Measurements from ENCODE around the gene PLEKHA3.
"Not testable (repeated sequence)": the region's sequence is repeated elsewhere in the genome, so short reads cannot be mapped to it uniquely, and the experiment has no call there.

The PLEKHA3 gene

DNA sequence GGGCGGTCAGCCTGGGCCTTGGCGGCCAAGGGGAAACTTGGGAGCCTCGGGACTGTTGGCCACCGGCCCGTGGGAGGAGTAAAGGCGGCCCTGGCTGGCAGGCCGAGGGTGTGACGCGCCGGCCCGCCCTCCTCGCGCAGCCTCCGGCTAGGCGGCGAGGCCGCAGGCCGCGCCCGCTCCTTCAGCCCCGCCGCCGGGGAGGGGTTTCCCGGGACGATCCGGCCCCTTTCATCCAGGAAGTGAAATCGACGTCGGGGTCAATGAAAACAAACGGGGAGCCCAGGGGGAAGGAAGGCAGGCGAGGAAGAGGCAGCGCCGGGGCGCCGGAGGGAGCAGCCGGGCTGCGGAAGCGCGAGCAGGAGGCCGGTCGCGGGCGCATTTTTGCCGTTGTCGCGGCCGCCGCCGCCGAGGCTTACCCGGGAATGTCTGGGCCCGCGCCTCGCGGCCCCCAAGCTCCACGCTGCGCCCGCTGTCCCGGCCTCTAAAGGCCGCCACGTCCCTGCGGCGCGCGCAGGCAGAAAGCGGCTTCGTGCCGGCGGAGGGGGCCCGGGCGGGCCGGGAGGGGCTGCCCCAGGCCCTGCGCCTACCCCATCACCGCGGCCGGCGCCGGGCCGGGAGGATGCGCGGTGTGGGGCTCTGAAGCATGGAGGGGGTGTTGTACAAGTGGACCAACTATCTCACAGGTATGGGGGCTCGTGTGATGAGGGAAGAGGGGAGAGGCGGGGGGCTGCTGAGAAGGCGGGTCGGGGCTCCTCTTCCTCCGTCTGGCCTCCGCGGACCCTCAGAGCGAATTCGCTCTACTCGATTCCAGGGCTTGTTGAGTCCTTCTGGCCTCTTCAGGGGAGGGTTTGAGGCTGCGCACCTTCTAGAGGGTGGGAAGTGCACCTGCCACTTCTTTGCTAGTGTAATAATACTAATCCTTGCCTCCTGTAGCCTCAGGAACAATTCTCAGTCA lies at the start of gene PLEKHA3:
Gene PLEKHA3 (plus strand): TSS at position 231 of the 955 bp plus-strand sequence. CDS start 413 bp downstream, at position 644.
- ATAC-seq = peak; percentile 67 to 70

- ATAC-seq = no peak
Measured at GRCh38 chr2:178436662-178437061, 43.6 kb upstream of the PLEKHA3 start.

DNA sequence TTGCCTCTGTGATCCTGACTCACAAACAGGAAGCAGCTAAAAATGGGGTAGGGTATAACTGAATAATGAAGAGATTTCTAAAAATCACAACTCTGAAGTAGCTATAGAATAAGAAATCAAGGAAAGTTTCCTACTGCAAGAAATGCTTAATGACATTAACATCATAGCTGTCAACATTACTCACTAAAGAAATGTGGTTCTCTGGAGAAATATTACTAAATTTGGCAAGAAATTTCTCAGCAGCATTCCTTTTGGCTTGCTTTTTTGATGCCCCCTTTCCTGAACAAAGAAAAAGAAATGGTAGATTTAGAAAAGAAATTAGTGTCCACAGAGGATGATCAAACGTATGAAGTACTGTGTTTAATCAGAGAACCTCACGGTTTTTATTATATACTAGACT lies 38.8 kb upstream of the PLEKHA3 start:
- no peak for ATAC-seq

DNA sequence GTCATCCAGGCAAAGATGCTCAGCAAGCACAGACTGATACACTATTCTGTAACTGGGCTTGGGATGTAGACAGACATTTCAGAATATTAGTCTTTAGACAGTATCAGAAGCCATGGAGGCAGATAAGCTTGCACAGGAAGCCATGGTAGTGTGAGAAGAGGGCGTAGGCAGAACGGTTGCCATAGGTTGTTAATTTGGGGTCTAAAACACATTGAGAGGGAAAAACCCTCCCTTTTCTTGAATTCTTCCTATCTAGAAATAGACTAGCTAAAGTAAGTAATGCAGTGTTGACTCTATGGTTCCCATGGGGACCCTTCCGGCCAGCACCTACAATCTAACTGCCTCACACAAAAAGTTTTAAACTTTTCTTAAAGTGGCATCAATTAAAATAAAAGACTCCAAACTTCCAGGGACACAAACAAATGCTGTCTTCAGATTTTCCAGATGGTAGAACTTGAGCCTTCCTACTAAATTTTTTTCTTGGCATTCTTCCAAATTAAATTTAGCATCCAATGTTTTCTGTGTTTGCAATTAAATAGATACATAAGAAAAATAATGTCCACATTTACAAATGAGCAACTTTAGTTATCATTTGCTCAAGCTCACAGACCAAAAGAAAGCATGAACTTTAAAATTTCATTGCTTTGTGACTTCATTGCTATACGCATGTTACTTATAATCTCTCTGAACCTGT lies 31.1 kb upstream of the PLEKHA3 start:
- ATAC-seq = no peak

DNA sequence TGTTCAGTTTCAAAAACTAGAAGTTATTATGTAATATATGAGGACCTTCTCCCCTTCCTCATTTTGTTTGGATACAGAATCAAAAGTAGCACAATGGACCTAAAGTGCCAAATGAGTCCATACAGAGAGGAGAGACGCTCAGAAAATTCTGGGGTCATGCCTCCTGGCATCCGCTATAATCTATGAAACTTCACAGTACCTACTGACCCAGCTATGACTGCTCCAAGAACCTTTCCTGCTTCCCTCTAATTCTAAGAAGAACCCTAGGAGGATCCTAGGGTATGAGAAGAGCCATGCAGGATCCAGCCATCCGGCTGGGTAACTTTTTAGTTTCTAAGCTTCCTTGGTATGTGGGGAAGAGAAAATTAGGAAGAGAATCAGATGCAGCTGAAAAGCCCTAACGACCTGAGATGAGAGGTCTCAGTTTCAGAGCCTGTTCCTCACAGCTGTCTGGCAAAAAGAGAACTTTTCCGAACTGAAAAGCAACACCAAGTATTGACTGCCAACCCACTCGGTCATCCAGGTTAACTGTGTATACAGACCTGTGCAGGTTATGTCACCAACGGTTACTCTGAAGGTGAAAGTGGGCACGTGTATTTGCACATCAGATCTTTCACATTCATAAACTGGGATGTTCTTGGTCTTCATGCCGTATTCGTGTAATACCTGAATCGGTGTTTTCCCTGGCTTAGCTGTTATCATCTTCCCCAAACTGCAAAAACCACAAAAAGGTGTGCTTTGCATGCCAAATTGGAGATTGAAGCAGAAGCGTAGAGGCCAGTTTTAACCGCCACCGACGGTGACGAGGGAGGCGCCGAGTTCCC lies 30.3 kb upstream of the PLEKHA3 start:
- peak; percentile 10 to 15 for ATAC-seq

DNA sequence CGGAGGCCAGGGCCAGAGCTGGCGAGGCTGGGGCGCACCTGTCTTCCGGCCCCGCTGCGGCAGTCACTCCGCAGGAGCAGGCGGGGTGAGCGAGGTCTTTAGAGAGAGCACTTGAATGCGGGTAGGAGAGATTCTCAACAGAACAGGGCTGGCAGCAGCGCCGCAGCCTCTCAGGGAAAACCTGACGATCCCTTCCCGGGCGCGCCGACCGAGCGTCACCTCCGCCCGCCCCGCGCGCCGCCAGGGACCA lies 29.8 kb upstream of the PLEKHA3 start:
- ATAC-seq = peak; percentile 58 to 60

GRCh38 chr2:178450774-178451525 lies 29.3 kb upstream of the PLEKHA3 start, which contains the start of the genes PJVK and PRKRA:
TSS of gene PJVK (plus strand) at chr2:178451378. CDS start at chr2:178453410, 2,032 bp downstream.
TSS of gene PRKRA (minus strand) at chr2:178451175. CDS start at chr2:178451030, 145 bp downstream.
- peak; percentile 84 to 85 for ATAC-seq

- no peak for ATAC-seq
Measured at GRCh38 chr2:178452334-178452733, 27.9 kb upstream of the PLEKHA3 start.

- ATAC-seq = no peak
Measured at GRCh38 chr2:178452870-178453269, 27.4 kb upstream of the PLEKHA3 start.

DNA sequence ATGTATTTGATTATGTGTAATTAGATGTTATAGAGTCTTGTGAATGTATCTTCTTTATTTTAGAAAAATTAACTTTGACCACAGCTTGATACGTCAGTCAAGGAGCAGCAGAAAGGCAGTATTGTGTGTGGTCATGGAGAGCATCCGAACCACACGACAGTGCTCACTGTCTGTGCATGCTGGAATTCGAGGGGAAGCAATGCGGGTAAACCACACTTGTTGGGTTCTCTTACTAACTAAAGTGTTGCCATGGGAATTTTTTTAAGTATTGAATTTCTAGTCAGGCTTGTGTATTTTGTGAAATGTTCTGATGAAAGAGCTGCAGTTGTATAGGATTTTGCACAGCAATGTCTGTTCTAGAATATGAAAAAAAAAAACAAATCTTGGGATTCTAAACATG lies 24.3 kb upstream of the PLEKHA3 start:
- no peak for ATAC-seq

DNA sequence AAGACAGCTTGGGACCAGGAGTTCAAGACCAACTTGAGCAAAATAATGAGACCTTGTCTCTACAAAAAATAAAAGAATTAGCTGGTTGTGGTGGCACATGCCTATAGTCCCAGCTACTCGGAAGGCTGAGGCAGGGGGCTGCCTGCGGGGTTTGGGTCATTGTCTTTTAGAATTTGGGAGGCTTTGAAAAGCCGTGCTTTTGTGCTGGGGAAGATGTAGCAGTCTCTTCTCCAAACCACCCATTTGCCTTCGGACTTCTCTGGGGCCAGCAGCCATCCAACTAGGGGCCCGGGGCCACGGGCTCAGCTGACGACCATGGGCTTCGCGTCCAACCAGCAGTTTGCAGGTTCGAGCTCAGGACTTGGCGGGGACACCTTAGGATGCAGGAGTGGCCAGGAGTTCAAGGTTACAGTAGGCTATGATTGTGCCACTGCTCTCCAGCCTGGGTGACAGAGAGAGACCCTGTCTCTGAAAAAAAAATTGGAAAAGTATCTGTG lies 22.8 kb upstream of the PLEKHA3 start:
- no peak for ATAC-seq

DNA sequence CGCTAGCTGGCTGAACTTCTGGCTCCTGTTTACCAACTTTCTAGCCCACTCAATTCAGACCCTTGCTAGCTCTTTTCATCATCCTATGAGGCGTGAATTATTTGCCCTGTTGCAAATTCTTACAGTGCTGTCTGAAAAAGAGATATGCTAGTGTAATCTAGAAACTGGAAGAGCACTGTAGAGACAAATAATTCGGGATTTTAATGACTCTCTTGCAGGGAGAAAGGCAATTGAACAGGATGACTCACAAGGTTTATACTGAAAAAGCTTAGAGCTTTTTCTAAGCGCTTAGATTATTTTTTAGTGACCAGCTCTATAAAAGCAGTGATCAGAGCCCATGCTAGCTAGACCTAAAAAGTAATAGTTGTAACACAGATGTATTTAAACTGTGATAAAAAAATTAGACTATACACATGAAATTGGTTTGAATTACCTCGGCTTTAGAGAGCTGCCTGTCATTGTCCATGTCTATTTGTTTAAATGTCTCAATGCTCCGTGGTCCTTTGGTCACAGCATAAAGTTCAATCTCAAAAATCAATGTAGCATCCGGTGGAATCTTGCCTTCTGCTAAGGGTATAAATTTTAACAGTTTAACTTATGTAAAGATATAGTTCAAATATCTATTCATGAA lies 10.9 kb upstream of the PLEKHA3 start:
- ATAC-seq = no peak

DNA sequence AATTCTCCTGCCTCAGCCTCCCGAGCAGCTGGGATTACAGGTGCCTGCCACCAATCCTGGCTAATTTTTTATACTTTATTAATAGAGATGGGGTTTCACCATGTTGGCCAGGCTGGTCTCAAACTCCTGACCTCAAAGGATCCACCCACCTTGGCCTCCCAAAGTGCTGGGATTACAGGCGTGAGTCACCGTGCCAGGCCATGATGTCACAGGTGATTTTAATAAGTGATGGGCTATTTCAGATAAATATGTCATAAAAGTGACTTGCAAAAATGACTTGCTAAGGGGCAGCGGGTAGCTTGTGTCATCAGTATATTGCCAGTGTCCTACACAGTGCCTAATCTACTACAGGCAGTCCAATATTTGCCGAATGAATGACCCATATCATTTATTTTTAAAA lies 8.9 kb upstream of the PLEKHA3 start:
- not testable (repeated sequence) for ATAC-seq

GRCh38 chr2:178473373-178473772 lies 6.9 kb upstream of the PLEKHA3 start:
- no peak for ATAC-seq

- ATAC-seq = no peak
Measured at GRCh38 chr2:178473931-178474330, 6.3 kb upstream of the PLEKHA3 start.

DNA sequence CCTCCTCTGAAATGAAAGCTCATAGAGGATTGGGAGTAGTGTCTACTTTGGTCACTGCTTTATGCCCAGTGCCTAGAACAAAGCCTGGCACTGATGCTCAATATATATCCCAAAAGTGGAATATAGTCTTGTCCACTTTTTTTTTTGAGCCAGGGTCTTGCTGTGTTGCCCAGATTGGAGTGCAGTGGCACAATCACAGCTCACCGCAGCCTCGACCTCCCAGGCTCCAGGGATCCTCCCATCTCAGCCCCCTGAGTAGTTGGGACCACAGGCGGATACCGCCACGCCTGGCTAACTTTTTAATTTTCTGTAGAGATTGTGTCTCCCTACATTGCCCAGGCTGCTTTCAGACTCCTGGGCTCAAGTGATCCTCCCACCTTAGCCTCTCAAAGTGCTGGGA lies 5.7 kb upstream of the PLEKHA3 start:
- no peak for ATAC-seq

DNA sequence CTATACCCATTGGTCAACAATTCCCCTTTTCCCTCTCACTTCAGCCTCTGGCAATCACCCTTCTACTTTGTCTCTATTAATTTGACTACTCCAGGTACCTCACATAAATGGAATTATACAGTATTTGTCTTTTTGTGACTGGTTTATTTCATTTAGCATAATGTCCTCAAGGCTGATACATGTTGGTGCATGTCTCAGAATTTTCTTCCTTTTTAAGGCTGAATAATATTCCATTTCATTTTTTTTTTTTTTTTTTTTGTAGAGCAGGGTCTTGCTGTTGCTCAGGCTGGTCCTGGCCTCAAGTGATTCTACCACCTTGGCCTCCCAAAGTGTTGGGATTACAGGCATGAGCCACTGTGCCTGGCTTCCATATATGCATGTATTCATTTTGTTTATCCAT lies 3.8 kb upstream of the PLEKHA3 start:
- no peak for ATAC-seq

- no peak for ATAC-seq
Measured at GRCh38 chr2:178477443-178478129, 2.7 kb upstream of the PLEKHA3 start.

GRCh38 chr2:178478130-178478438 lies 2.2 kb upstream of the PLEKHA3 start:
- no peak for ATAC-seq

- ATAC-seq = peak; percentile 77 to 78
Measured at GRCh38 chr2:178478439-178479274, 1.6 kb upstream of the PLEKHA3 start, which contains the start of gene FKBP7. TSS of gene FKBP7 (minus strand) at chr2:178478600. CDS start at chr2:178478499, 101 bp downstream.

All from activated CD4-positive, CD25-positive, alpha-beta regulatory T cell treated with anti-CD3 and anti-CD28 coated beads, Interleukin-2, amount 50 U/mL, for 24 hours (primary cell).